Measurements from ENCODE around the gene NDUFA13. TPM values are rescaled to one million over a fixed set of nuclear protein-coding genes. Genes with fewer than 3 reads are reported as not detected.

The NDUFA13 gene
- total and polyA plus RNA-seq, 11 donors, result 101 to 1,476 (median 960) TPM

- intact Hi-C loops (cut with DNase I), result no loop called here
- H3K9me3 ChIP-seq, result no peaks in the 10 kb centered on the region
- no peak for ATAC-seq
- H3K27ac ChIP-seq, result no peak overlapping the region
- no peak for TF ChIP-seq CTCF (IDR thresholded peaks at IDR 0.05)
- no peak for TF ChIP-seq POLR2A (IDR thresholded peaks at IDR 0.05)
- no peak overlapping the region for H3K4me3 ChIP-seq
- WGBS, 4 donors, result 74 to 82% (median 79%) methylated on average over 28 of the region's 28 CpGs
- H3K27me3 ChIP-seq, result no peaks in the 10 kb centered on the region
- H3K4me1 ChIP-seq, result peaks cover 0 to 24% (median 3%) of the 10 kb centered on the region in 12 donors
- DNase-seq, result no peak
- H3K36me3 ChIP-seq, result peaks cover 0 to 49% (median 32%) of the 10 kb centered on the region in 9 donors
These were observed 10.8 kb downstream of the NDUFA13 start for GRCh38 chr19:19526581-19527370.

GRCh38 chr19:19527371-19527656 lies 11.3 kb downstream of the NDUFA13 start:
- Histone ChIP-seq H3K27ac (no peak overlapping the region), H3K27me3 (no peaks in the 10 kb centered on the region), H3K4me1 (peaks cover 0 to 29% (median 8%) of the 10 kb centered on the region in 12 donors), H3K4me3 (no peak overlapping the region), H3K9me3 (no peaks in the 10 kb centered on the region), H3K36me3 (peaks cover 0 to 49% (median 32%) of the 10 kb centered on the region in 9 donors)
- TF ChIP-seq CTCF (IDR thresholded peaks at IDR 0.05) (no peak), POLR2A (IDR thresholded peaks at IDR 0.05) (no peak)
- intact Hi-C loops (cut with DNase I), result no loop called here
- ATAC-seq, result no peak
- no peak for DNase-seq
- WGBS, 4 donors, result 91 to 97% (median 93%) methylated on average over 7 to 9 of the region's 9 CpGs

- Histone ChIP-seq H3K27ac (no peak overlapping the region), H3K4me3 (no peak overlapping the region), H3K4me1 (peaks cover 0 to 34% (median 11%) of the 10 kb centered on the region in 12 donors), H3K9me3 (no peaks in the 10 kb centered on the region), H3K36me3 (peaks cover 0 to 46% (median 32%) of the 10 kb centered on the region in 9 donors), H3K27me3 (no peaks in the 10 kb centered on the region)
- no peak for ATAC-seq
- intact Hi-C loops (cut with DNase I), result no loop called here
- 90 to 92% (median 92%) methylated on average over 24 to 27 of the region's 27 CpGs for WGBS, 4 donors
- no peak for DNase-seq
- no peak for TF ChIP-seq CTCF (IDR thresholded peaks at IDR 0.05)
- no peak for TF ChIP-seq POLR2A (IDR thresholded peaks at IDR 0.05)
These were observed 11.9 kb downstream of the NDUFA13 start for GRCh38 chr19:19527674-19528625.

All from heart left ventricle (tissue), 16 donors.